Vagina (tissue), 2 donors: ENCODE measurements around the gene PSG6.
"Not testable (repeated sequence)": the region's sequence is repeated elsewhere in the genome, so short reads cannot be mapped to it uniquely, and the experiment has no call there.

Experiments
- POLR2A ChIP-seq, 2 donors: fragments of 450-650 bp; IDR thresholded peaks; one replicate each; pipeline ENCODE4 v1.6.1; 2017; ENCODE audit warnings: antibody characterized with exemption in 2 of 2, mild to moderate bottlenecking in 2 of 2, moderate library complexity in 2 of 2
- TF ChIP-seq, protein P1 (sequence below), 3 experiments: fragments of 450-650 bp in 2 of 3; fragments of 200-600 bp in 1 of 3; sonication (generic) in 1 of 3; IDR thresholded peaks; one replicate each; pipeline ENCODE4 v1.5.1; 2017 to 2019; ENCODE audit warnings: antibody characterized with exemption in 3 of 3, mild to moderate bottlenecking in 2 of 3, moderate library complexity in 2 of 3

DNA sequence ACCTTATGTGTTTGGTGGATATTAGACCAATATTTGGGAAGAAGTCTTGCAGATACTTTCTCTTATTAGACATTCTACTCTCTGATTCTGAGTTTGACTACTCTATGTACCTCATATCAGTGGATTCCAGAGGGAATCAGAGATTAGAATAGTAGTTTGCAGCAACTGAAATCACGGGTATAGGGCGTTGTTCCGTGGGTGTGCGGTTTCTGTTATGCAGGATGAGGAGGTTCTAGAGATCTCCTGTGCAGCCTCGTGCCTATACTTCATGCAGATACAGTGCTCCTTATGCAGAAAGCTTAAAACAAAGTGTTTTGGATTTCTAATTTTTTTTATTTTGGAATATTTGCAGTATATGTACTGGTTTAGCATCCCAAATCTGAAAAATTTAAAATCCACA, 6.0 kb downstream of the PSG6 start:
- TF ChIP-seq, protein P1, sequence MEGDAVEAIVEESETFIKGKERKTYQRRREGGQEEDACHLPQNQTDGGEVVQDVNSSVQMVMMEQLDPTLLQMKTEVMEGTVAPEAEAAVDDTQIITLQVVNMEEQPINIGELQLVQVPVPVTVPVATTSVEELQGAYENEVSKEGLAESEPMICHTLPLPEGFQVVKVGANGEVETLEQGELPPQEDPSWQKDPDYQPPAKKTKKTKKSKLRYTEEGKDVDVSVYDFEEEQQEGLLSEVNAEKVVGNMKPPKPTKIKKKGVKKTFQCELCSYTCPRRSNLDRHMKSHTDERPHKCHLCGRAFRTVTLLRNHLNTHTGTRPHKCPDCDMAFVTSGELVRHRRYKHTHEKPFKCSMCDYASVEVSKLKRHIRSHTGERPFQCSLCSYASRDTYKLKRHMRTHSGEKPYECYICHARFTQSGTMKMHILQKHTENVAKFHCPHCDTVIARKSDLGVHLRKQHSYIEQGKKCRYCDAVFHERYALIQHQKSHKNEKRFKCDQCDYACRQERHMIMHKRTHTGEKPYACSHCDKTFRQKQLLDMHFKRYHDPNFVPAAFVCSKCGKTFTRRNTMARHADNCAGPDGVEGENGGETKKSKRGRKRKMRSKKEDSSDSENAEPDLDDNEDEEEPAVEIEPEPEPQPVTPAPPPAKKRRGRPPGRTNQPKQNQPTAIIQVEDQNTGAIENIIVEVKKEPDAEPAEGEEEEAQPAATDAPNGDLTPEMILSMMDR (IDR thresholded peaks at IDR 0.05) = not testable (repeated sequence)
- TF ChIP-seq POLR2A (IDR thresholded peaks at IDR 0.05) = not testable (repeated sequence)
